Stomach smooth muscle (tissue), 2 donors: ENCODE measurements around the gene PTPRN2.
"Not testable (repeated sequence)": the region's sequence is repeated elsewhere in the genome, so short reads cannot be mapped to it uniquely, and the experiment has no call there.

Experiments
- H3K27ac ChIP-seq: one replicate; pipeline ENCODE4 v1.7.0; 2013; ENCODE audit warnings: mild to moderate bottlenecking, low read length, inconsistent platforms
- H3K27me3 ChIP-seq, 2 donors: one replicate each; pipeline ENCODE4 v1.7.0; 2013; ENCODE audit warnings: low read length in 2 of 2; ENCODE audit not compliant: insufficient read depth in 2 of 2, control insufficient read depth in 1 of 2
- H3K36me3 ChIP-seq, 2 donors: one replicate each; pipeline ENCODE4 v1.7.0; 2013; ENCODE audit warnings: low read length in 2 of 2; ENCODE audit not compliant: control insufficient read depth in 2 of 2, insufficient read depth in 2 of 2
- H3K4me1 ChIP-seq: one replicate; pipeline ENCODE4 v1.7.0; 2013; ENCODE audit warnings: low read length; ENCODE audit not compliant: control insufficient read depth, insufficient read depth
- H3K4me3 ChIP-seq, 2 donors: one replicate each; pipeline ENCODE4 v1.7.0; 2013; ENCODE audit warnings: low read length in 2 of 2
- H3K9ac ChIP-seq, 2 donors: one replicate each; pipeline ENCODE4 v1.7.0; 2013; ENCODE audit warnings: low read length in 2 of 2, mild to moderate bottlenecking in 1 of 2
- H3K9me3 ChIP-seq, 2 donors: one replicate each; pipeline ENCODE4 v1.7.0; 2013; ENCODE audit warnings: low read length in 2 of 2; ENCODE audit not compliant: control insufficient read depth in 2 of 2
- donor health status: healthy.
- donor health status: Pancreatic carcinoma.

Gene PTPRN2

GRCh38 chr7:158530800-158531609 lies 56.6 kb downstream of the PTPRN2 start:
- H3K36me3 ChIP-seq: no peaks in the 10 kb centered on the region
- H3K9me3 ChIP-seq: no peaks in the 10 kb centered on the region
- no peak overlapping the region for H3K4me3 ChIP-seq
- no peaks in the 10 kb centered on the region for H3K4me1 ChIP-seq
- H3K27ac ChIP-seq: no peak overlapping the region
- no peak overlapping the region for H3K9ac ChIP-seq
- peaks cover 0 to 5% of the 10 kb centered on the region in 2 donors for H3K27me3 ChIP-seq

GRCh38 chr7:158529181-158530096 lies 58.2 kb downstream of the PTPRN2 start:
- Histone ChIP-seq H3K9me3 (no peaks in the 10 kb centered on the region), H3K27me3 (peaks cover 0 to 9% of the 10 kb centered on the region in 2 donors), H3K27ac (no peak overlapping the region), H3K4me1 (no peaks in the 10 kb centered on the region), H3K4me3 (no peak overlapping the region), H3K9ac (no peak overlapping the region), H3K36me3 (no peaks in the 10 kb centered on the region)

- no peak overlapping the region for H3K4me3 ChIP-seq
- peaks cover 0 to 9% of the 10 kb centered on the region in 2 donors for H3K27me3 ChIP-seq
- no peaks in the 10 kb centered on the region for H3K9me3 ChIP-seq
- no peaks in the 10 kb centered on the region for H3K36me3 ChIP-seq
- H3K9ac ChIP-seq: no peak overlapping the region
- no peaks in the 10 kb centered on the region for H3K4me1 ChIP-seq
- no peak overlapping the region for H3K27ac ChIP-seq
Observed at GRCh38 chr7:158527915-158528502, 59.6 kb downstream of the PTPRN2 start.

- H3K4me1 ChIP-seq: no peaks in the 10 kb centered on the region
- H3K36me3 ChIP-seq: no peaks in the 10 kb centered on the region
- peaks cover 0 to 9% of the 10 kb centered on the region in 2 donors for H3K27me3 ChIP-seq
- H3K9ac ChIP-seq: no peak overlapping the region
- H3K4me3 ChIP-seq: no peak overlapping the region
- no peak overlapping the region for H3K27ac ChIP-seq
- no peaks in the 10 kb centered on the region for H3K9me3 ChIP-seq
Observed at GRCh38 chr7:158527495-158527894, 60.1 kb downstream of the PTPRN2 start.

- H3K36me3 ChIP-seq: no peaks in the 10 kb centered on the region
- H3K4me3 ChIP-seq: no peak overlapping the region
- H3K4me1 ChIP-seq: no peaks in the 10 kb centered on the region
- H3K9ac ChIP-seq: no peak overlapping the region
- H3K9me3 ChIP-seq: no peaks in the 10 kb centered on the region
- H3K27me3 ChIP-seq: peaks cover 0 to 9% of the 10 kb centered on the region in 2 donors
- no peak overlapping the region for H3K27ac ChIP-seq
Observed at GRCh38 chr7:158527038-158527437, 60.6 kb downstream of the PTPRN2 start.

GRCh38 chr7:158526531-158526930 lies 61.1 kb downstream of the PTPRN2 start:
- H3K27ac ChIP-seq: no peak overlapping the region
- peaks cover 0 to 9% of the 10 kb centered on the region in 2 donors for H3K27me3 ChIP-seq
- no peak overlapping the region for H3K9ac ChIP-seq
- no peak overlapping the region for H3K4me3 ChIP-seq
- H3K9me3 ChIP-seq: no peaks in the 10 kb centered on the region
- H3K36me3 ChIP-seq: no peaks in the 10 kb centered on the region
- H3K4me1 ChIP-seq: no peaks in the 10 kb centered on the region

GRCh38 chr7:158525648-158526484 lies 61.8 kb downstream of the PTPRN2 start:
- Histone ChIP-seq H3K4me1 (no peaks in the 10 kb centered on the region), H3K9ac (no peak overlapping the region), H3K9me3 (no peaks in the 10 kb centered on the region), H3K27me3 (peaks cover 0 to 9% of the 10 kb centered on the region in 2 donors), H3K36me3 (no peaks in the 10 kb centered on the region), H3K27ac (no peak overlapping the region), H3K4me3 (no peak overlapping the region)

- no peaks in the 10 kb centered on the region for H3K36me3 ChIP-seq
- no peaks in the 10 kb centered on the region for H3K4me1 ChIP-seq
- no peak overlapping the region for H3K4me3 ChIP-seq
- H3K9me3 ChIP-seq: no peaks in the 10 kb centered on the region
- H3K27ac ChIP-seq: no peak overlapping the region
- peaks cover 4 to 9% of the 10 kb centered on the region in 2 donors for H3K27me3 ChIP-seq
- no peak overlapping the region for H3K9ac ChIP-seq
Observed at GRCh38 chr7:158524749-158525635, 62.6 kb downstream of the PTPRN2 start.

- not testable (repeated sequence) for H3K4me1 ChIP-seq, H3K27ac ChIP-seq, H3K9me3 ChIP-seq, H3K4me3 ChIP-seq, H3K27me3 ChIP-seq, H3K9ac ChIP-seq, H3K36me3 ChIP-seq
Observed at GRCh38 chr7:158524286-158524685, 63.3 kb downstream of the PTPRN2 start.
